K562 (cell line): ENCODE results near the gene VTI1B. TPM values are rescaled to one million over a fixed set of nuclear protein-coding genes. Genes with fewer than 3 reads are reported as not detected.

Experiments
- ATAC-seq: fragments of 200-7000 bp; cut with Tn5 transposase; 3 replicates; pipeline ENCODE4 v1.9.1; 2020; ENCODE audit warnings: moderate library complexity
- BruUV-seq: library from RNA; stranded (reverse); fragments of 400-500 nt; replicated peaks from 2 replicates; lab custom pipeline; 2021; lab: Mats Ljungman, UMichigan
- CTCF ChIA-PET: fragments of 300-600 bp; formaldehyde crosslinking; extraction: SDS; loops from one replicate; lab custom pipeline; 2021; ENCODE audit warnings: low intra/inter-chr PET ratio; lab: Yijun Ruan, JAX
- POLR2A ChIA-PET: fragments of 300-600, 350-650 bp; sonication (Branson Sonifier 250); formaldehyde crosslinking; extraction: SDS; loops from one replicate; lab custom pipeline; 2021; ENCODE audit warnings: antibody characterized with exemption, inconsistent platforms; lab: Yijun Ruan, JAX
- DNase-seq, 4 experiments: peaks; one replicate each; pipeline versions ENCODE4 v3.0.0 to v3.0.0-alpha.2; 2011 to 2018; ENCODE audit warnings: low spot score in 3 of 4, mixed read lengths in 3 of 4; ENCODE audit errors: extremely low read depth in 1 of 4
- FAIRE-seq: peaks from 2 replicates; lab custom pipeline; 2011; peaks lifted over from hg19 to GRCh38; lab: Jason Lieb, UNC
- H2AFZ ChIP-seq: 2 replicates; pipeline ENCODE4 v1.6.0; 2011; ENCODE audit warnings: low read depth, low read length, control low read depth, inconsistent platforms
- H3K27ac ChIP-seq: fragments of 200-600 bp; 3 replicates; pipeline ENCODE4 v1.8.0; 2011; ENCODE audit warnings: low read depth, mild to moderate bottlenecking, control low read depth, inconsistent platforms, low read length, moderate library complexity, mixed read lengths; ENCODE audit errors: extremely low read depth
- H3K27me3 ChIP-seq, 2 experiments: fragments of 300-600 bp in 1 of 2; 2 replicates in 1 of 2; 3 replicates in 1 of 2; pipeline versions ENCODE4 v1.6.0 to v1.8.0; 2011; ENCODE audit warnings: inconsistent platforms in 2 of 2, low read length in 2 of 2, mild to moderate bottlenecking in 1 of 2, mixed read lengths in 1 of 2, moderate library complexity in 1 of 2; ENCODE audit not compliant: control insufficient read depth in 2 of 2, insufficient read depth in 2 of 2
- H3K36me3 ChIP-seq: fragments of 300-600 bp; 3 replicates; pipeline ENCODE4 v1.8.0; 2011; ENCODE audit warnings: mild to moderate bottlenecking, low read length, inconsistent platforms; ENCODE audit not compliant: control insufficient read depth, insufficient read depth
- H3K4me1 ChIP-seq, 2 experiments: fragments of 200-600 bp in 1 of 2; replicated peaks in 1 of 2; 2 replicates in 1 of 2; 3 replicates in 1 of 2; pipeline versions ENCODE4 v1.5.1 to v1.8.0; 2011; ENCODE audit warnings: inconsistent platforms in 2 of 2, low read length in 2 of 2, mild to moderate bottlenecking in 1 of 2, mixed read lengths in 1 of 2, moderate library complexity in 1 of 2; ENCODE audit not compliant: control insufficient read depth in 2 of 2, insufficient read depth in 2 of 2
- H3K4me2 ChIP-seq: 2 replicates; pipeline ENCODE4 v1.6.1; 2011; ENCODE audit warnings: low read length, control low read depth, inconsistent platforms, mixed read lengths; ENCODE audit not compliant: insufficient read depth
- H3K4me3 ChIP-seq: fragments of 200-600 bp; sonication (generic), shearing (Covaris generic); 2 replicates; pipeline ENCODE4 v1.5.1; 2016; ENCODE audit warnings: control low read depth, inconsistent platforms
- H3K79me2 ChIP-seq: fragments of 200-600 bp; 3 replicates; pipeline ENCODE4 v1.8.0; 2011; ENCODE audit warnings: low read length, inconsistent platforms; ENCODE audit not compliant: control insufficient read depth, insufficient read depth
- H3K9ac ChIP-seq, 2 experiments: 2 replicates each; pipeline versions ENCODE4 v1.6.0 to v1.6.1; 2011; ENCODE audit warnings: low read depth in 2 of 2, low read length in 2 of 2, control low read depth in 1 of 2, inconsistent platforms in 1 of 2, mild to moderate bottlenecking in 1 of 2, mixed read lengths in 1 of 2; ENCODE audit not compliant: insufficient read depth in 1 of 2
- H3K9me1 ChIP-seq: one replicate; pipeline ENCODE4 v1.6.0; 2011; ENCODE audit warnings: inconsistent platforms, mild to moderate bottlenecking, low read length, moderate library complexity; ENCODE audit not compliant: control insufficient read depth, insufficient read depth
- H3K9me3 ChIP-seq: replicated peaks from 2 replicates; pipeline ENCODE4 v1.5.1; 2011; ENCODE audit warnings: low read depth, low read length, inconsistent platforms; ENCODE audit not compliant: control insufficient read depth, insufficient read depth
- H4K20me1 ChIP-seq: replicated peaks from 2 replicates; pipeline ENCODE4 v1.6.1; 2011; ENCODE audit warnings: low read length, inconsistent platforms, mixed read lengths; ENCODE audit not compliant: control insufficient read depth, insufficient read depth
- C11orf30 ChIP-seq: fragments of 450-650 bp; IDR thresholded peaks from 2 replicates; pipeline ENCODE4 v1.6.1; 2016; ENCODE audit warnings: low read depth, mild to moderate bottlenecking
- LCOR ChIP-seq: sonication (generic); formaldehyde crosslinking; IDR thresholded peaks from 2 replicates; pipeline ENCODE4 v1.8.0; 2022; ENCODE audit warnings: mild to moderate bottlenecking, missing genetic modification reagents
- MAFG ChIP-seq: fragments of 450-650 bp; conservative IDR thresholded peaks from 2 replicates; pipeline ENCODE4 v1.6.1; 2016; ENCODE audit warnings: missing genetic modification characterization, missing compliant biosample characterization
- MAFK ChIP-seq: IDR thresholded peaks from 2 replicates; pipeline ENCODE4 v1.6.1; 2011; ENCODE audit warnings: low read length, improper control_type of control experiment
- NELFE ChIP-seq: IDR thresholded peaks from 2 replicates; pipeline ENCODE4 v1.6.1; 2011; ENCODE audit warnings: mild to moderate bottlenecking; ENCODE audit not compliant: insufficient read depth, insufficient read length
- RBM39 ChIP-seq: fragments of 200-400 bp; formaldehyde crosslinking; optimal IDR thresholded peaks from 2 replicates; pipeline ENCODE3; 2018; ENCODE audit warnings: low read depth, low read length
- ZNF316 ChIP-seq: fragments of 450-650 bp; IDR thresholded peaks from 2 replicates; pipeline ENCODE4 v1.6.1; 2016
- WGBS: fragments of 100-300 bp; shearing (Covaris generic); methylation state at CpG from one replicate; pipeline ENCODE4 v1.1.6; 2016; ENCODE audit warnings: low coverage, mixed read lengths; ENCODE audit not compliant: insufficient coverage; ENCODE audit errors: missing lambda C conversion rate; 5-methylcytosine and 5-hydroxymethylcytosine counted together
- in situ Hi-C: fragments of 300-500 bp; cut with MboI; formaldehyde crosslinking; loops from 4 replicates; pipeline ENCODE4 v1.15.0; 2018; ENCODE audit warnings: inconsistent platforms, mixed read lengths
- intact Hi-C: fragments of 100-400 bp; cut with micrococcal nuclease; formaldehyde crosslinking; loops from 2 replicates; pipeline ENCODE4 v1.14.2; 2022
- polyA plus RNA-seq, 8 experiments: library from polyadenylated mRNA; depleted of rRNA in 4 of 8; stranded (reverse) in 5 of 8; unstranded in 3 of 8; fragments of >200 nt; fragmentation: Nextera tagmentation in 2 of 8; fragmentation: Illumina TruSeq in 1 of 8; extraction: Ambion mirVana in 2 of 8; extraction: Trizol in 1 of 8; gene quantifications; 2 replicates each; pipeline versions ENCODE4 v1.2.1 to v1.2.3, GENCODE V29; 2011 to 2014; ENCODE audit warnings: inconsistent platforms in 1 of 8, missing spikeins in 1 of 8
- total RNA-seq, 7 experiments: library from RNA; depleted of rRNA in 6 of 7; stranded (reverse); fragments of >200 nt in 6 of 7; fragmentation: Illumina TruSeq in 2 of 7; extraction: Trizol in 2 of 7; gene quantifications; 2 replicates each; pipeline versions ENCODE4 v1.2.1 to v1.2.3, GENCODE V29; 2011 to 2021; ENCODE audit warnings: low replicate concordance in 1 of 7
- TF ChIP-seq, protein P1 (sequence below), 3 experiments: IDR thresholded peaks in 2 of 3; conservative IDR thresholded peaks in 1 of 3; 2 replicates each; pipeline ENCODE4 v1.5.1; 2011 to 2012; ENCODE audit warnings: low read length in 3 of 3, mild to moderate bottlenecking in 3 of 3, control low read depth in 2 of 3, improper control_type of control experiment in 1 of 3, inconsistent platforms in 1 of 3, low read depth in 1 of 3, mixed read lengths in 1 of 3, moderate library complexity in 1 of 3; ENCODE audit not compliant: insufficient read depth in 2 of 3

Gene VTI1B
- total and polyA plus RNA-seq, 9 of the 15 experiments (the other 6 are each of a cell fraction or from before 2014, with no cell fraction given) = 7.8 to 69.8 (median 50.1) TPM

GRCh38 chr14:67666750-67667449 is 7.5 kb downstream of the VTI1B start (continued):
- TF ChIP-seq, protein P1, sequence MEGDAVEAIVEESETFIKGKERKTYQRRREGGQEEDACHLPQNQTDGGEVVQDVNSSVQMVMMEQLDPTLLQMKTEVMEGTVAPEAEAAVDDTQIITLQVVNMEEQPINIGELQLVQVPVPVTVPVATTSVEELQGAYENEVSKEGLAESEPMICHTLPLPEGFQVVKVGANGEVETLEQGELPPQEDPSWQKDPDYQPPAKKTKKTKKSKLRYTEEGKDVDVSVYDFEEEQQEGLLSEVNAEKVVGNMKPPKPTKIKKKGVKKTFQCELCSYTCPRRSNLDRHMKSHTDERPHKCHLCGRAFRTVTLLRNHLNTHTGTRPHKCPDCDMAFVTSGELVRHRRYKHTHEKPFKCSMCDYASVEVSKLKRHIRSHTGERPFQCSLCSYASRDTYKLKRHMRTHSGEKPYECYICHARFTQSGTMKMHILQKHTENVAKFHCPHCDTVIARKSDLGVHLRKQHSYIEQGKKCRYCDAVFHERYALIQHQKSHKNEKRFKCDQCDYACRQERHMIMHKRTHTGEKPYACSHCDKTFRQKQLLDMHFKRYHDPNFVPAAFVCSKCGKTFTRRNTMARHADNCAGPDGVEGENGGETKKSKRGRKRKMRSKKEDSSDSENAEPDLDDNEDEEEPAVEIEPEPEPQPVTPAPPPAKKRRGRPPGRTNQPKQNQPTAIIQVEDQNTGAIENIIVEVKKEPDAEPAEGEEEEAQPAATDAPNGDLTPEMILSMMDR (IDR thresholded peaks at IDR 0.05 in 2 of 3, conservative IDR thresholded peaks at IDR 0.05 in 1 of 3; ENCODE audit: insufficient read depth in 2 of 3, low read depth in 1 of 3, low read length in 3 of 3) = peak; percentile 58 to 75 (median 64); a peak in 5 of 6 replicates
- TF ChIP-seq LCOR (CRISPR knock-in tag) = no peak

GRCh38 chr14:67665868-67666267 is 8.6 kb downstream of the VTI1B start:
- peaks cover 0 to 5% of the 10 kb centered on the region in 2 experiments; a peak in 3 of 5 replicates for H3K4me1 ChIP-seq
- TF ChIP-seq NELFE (no peak), MAFG (tag) (0 out of 2 replicates have a peak, but pooled peaks have one; percentile 19), MAFK (peak; percentile 37; the same call in 1 of the 2 replicates), RBM39 (no peak), ZNF316 (peak; percentile 74; the same call in 1 of the 2 replicates), C11orf30 (peak; percentile 63)
- H3K4me2 ChIP-seq = no peak overlapping the region
- H3K36me3 ChIP-seq = 0 out of 3 replicates have a peak, but pooled peaks cover 2% of the 10 kb centered on the region
- no peaks in the 10 kb centered on the region for H3K27me3 ChIP-seq
- CTCF ChIA-PET = interaction anchor here (2.1 to 2.8 kb wide), 2 partner anchors 47 to 82 kb away, joined by 14 to 16 read pairs; partner anchors contain the start of gene ARG2
- ATAC-seq = no peak
- no peak overlapping the region for H3K9ac ChIP-seq
- no peak overlapping the region for H3K4me3 ChIP-seq
- H3K9me3 ChIP-seq = no peaks in the 10 kb centered on the region
- WGBS = 88% methylated on average over 2 of the region's 2 CpGs
- no peak for DNase-seq
- H3K9me1 ChIP-seq = no peaks in the 10 kb centered on the region
- H3K79me2 ChIP-seq = peaks cover 53% of the 10 kb centered on the region
- in situ Hi-C loops (loop anchor here (5.0 kb wide), 2 partner anchors 44 to 84 kb away; no protein-coding TSS in a partner anchor), intact Hi-C loops (no loop called here)
- H4K20me1 ChIP-seq = no peaks in the 10 kb centered on the region
- H3K27ac ChIP-seq = no peak overlapping the region
- no TSS peak for BruUV-seq
- POLR2A ChIA-PET = no interaction called here
- FAIRE-seq = no peak
- H2AFZ ChIP-seq = no peak overlapping the region
